SJSA1 (cell line): Measurements from ENCODE around the gene KSR2. TPM values are rescaled to one million over a fixed set of nuclear protein-coding genes. Genes with fewer than 3 reads are reported as not detected.

Experiments
- DNase-seq, 2 experiments: peaks; one replicate each; pipeline ENCODE4 v3.0.0-alpha.2; 2015 to 2020; ENCODE audit warnings: low spot score in 2 of 2, low read depth in 1 of 2
- H3K27ac ChIP-seq: fragments of 250-450 bp; sonication (Bioruptor Pico); 2 replicates; pipeline ENCODE4 v1.5.1; 2020; ENCODE audit warnings: mild to moderate bottlenecking, moderate library complexity
- H3K27me3 ChIP-seq: fragments of 250-450 bp; sonication (Bioruptor Pico); replicated peaks from 2 replicates; pipeline ENCODE4 v1.5.1; 2020; ENCODE audit warnings: mild to moderate bottlenecking, moderate library complexity
- H3K36me3 ChIP-seq: fragments of 250-450 bp; sonication (Bioruptor Pico); 2 replicates; pipeline ENCODE4 v1.5.1; 2020; ENCODE audit warnings: mild to moderate bottlenecking
- H3K4me1 ChIP-seq: fragments of 250-450 bp; sonication (Bioruptor Pico); replicated peaks from 2 replicates; pipeline ENCODE4 v1.6.1; 2021; ENCODE audit warnings: mild to moderate bottlenecking
- H3K4me3 ChIP-seq: fragments of 250-450 bp; sonication (Bioruptor Pico); 2 replicates; pipeline ENCODE4 v1.5.1; 2020; ENCODE audit warnings: mild to moderate bottlenecking
- H3K9me3 ChIP-seq: fragments of 250-450 bp; sonication (Bioruptor Pico); replicated peaks from 2 replicates; pipeline ENCODE4 v1.5.1; 2020; ENCODE audit warnings: mild to moderate bottlenecking
- total RNA-seq: library from RNA; depleted of rRNA; stranded (reverse); fragments of >200 nt; shearing (Covaris generic); gene quantifications from 2 replicates; pipeline ENCODE4 v1.2.3, GENCODE V29; 2014

Gene KSR2
- total RNA-seq, 1 experiment from 2014 or later = 0.03 TPM

DNA sequence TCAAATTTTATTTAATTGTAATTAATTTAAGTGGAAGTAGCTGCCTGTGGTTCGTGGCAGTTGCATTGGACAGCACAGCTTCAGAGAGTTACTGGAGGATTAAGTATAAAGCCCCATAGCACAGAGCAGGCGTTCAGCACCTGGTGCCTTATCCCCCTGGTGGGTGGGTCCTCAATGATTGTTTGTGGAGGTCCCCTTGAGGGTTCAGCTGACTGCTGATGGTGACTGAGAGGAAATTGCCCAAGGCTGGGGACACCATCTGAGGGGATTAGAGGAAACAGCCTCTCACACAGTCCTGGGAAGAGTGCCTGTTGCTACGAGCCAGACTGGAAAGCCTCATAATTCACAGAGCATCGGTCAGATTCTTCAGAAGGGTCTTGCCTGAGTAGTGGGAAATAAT lies 524.0 kb downstream of the KSR2 start:
- H3K9me3 ChIP-seq = no peaks in the 10 kb centered on the region
- no peak for DNase-seq
- H3K27ac ChIP-seq = no peak overlapping the region
- no peaks in the 10 kb centered on the region for H3K36me3 ChIP-seq
- H3K4me1 ChIP-seq = no peaks in the 10 kb centered on the region
- no peaks in the 10 kb centered on the region for H3K27me3 ChIP-seq
- H3K4me3 ChIP-seq = no peak overlapping the region

DNA sequence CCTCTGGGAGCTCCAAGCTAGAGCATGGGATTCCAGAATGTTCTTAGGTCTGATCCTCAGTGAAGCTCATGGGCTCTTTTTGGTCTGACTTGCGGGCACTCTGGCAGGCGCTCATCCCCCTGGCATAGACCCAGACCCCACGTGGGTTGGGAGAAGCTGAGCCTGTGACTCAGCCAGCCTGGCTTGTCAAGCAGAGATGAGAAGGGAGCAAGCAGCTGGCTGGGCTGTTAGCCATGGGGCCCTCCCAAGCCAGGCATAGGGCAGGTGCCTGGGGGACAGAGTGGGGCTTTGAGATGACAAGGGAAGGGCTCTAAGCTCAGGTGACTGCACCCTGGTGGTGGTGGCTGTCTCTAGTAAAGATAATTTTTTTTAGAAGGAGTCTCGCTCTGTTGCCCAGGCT lies 527.0 kb downstream of the KSR2 start:
- Histone ChIP-seq H3K9me3 (no peaks in the 10 kb centered on the region), H3K4me1 (no peaks in the 10 kb centered on the region), H3K4me3 (no peak overlapping the region), H3K36me3 (no peaks in the 10 kb centered on the region), H3K27ac (no peak overlapping the region), H3K27me3 (no peaks in the 10 kb centered on the region)
- no peak for DNase-seq

GRCh38 chr12:117440384-117440783 lies 528.4 kb downstream of the KSR2 start:
- H3K9me3 ChIP-seq = no peaks in the 10 kb centered on the region
- H3K27ac ChIP-seq = no peak overlapping the region
- no peak for DNase-seq
- H3K4me3 ChIP-seq = no peak overlapping the region
- no peaks in the 10 kb centered on the region for H3K4me1 ChIP-seq
- H3K36me3 ChIP-seq = no peaks in the 10 kb centered on the region
- no peaks in the 10 kb centered on the region for H3K27me3 ChIP-seq

DNA sequence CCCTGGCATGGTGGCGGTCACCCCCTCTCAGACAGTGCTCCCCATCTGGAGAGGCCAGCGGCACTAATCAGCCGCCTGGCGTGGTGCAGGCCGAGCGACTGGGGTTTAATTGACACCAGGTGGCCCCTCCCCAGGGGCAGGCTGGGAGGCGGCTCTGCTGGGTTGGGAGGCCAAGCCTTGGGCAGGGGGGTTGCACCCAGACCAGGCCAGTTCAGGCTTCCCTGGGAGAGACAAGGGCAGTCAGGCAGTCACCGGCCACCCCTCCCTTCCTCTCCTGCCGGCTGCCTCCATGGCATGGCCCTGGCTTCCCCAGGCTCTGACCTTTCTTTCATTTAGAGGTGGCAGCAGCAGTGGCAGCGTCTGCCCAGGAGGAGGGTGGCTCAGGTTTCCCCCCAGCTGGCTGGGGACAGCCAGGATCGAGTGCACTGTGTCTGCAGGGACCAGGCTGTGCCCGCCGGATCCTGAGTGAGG lies 529.2 kb downstream of the KSR2 start:
- Histone ChIP-seq H3K36me3 (no peaks in the 10 kb centered on the region), H3K4me1 (no peaks in the 10 kb centered on the region), H3K4me3 (no peak overlapping the region), H3K27ac (no peak overlapping the region), H3K9me3 (no peaks in the 10 kb centered on the region), H3K27me3 (no peaks in the 10 kb centered on the region)
- DNase-seq = no peak

DNA sequence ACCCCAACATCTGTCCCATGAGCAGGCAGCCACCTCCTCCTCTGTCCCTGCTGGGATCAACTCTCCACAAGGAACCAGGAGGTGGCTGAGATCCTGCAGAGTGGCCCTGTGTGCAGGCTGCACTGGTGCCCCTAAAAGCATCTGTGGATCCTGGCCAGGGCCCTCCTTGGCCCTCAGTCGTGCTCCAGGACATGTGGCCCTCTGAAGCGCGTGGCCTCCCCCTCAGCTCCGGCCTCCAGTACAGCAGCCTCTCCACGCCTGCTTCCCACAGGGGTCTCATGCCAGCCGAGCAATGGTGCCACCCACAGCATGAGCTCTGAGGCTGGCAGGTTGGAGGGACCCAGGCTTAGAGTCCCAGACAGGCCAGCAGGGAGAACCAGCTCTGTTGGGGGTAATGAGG lies 530.0 kb downstream of the KSR2 start:
- Histone ChIP-seq H3K36me3 (no peaks in the 10 kb centered on the region), H3K4me1 (no peaks in the 10 kb centered on the region), H3K9me3 (no peaks in the 10 kb centered on the region), H3K27me3 (no peaks in the 10 kb centered on the region), H3K4me3 (no peak overlapping the region), H3K27ac (no peak overlapping the region)
- DNase-seq = no peak

DNA sequence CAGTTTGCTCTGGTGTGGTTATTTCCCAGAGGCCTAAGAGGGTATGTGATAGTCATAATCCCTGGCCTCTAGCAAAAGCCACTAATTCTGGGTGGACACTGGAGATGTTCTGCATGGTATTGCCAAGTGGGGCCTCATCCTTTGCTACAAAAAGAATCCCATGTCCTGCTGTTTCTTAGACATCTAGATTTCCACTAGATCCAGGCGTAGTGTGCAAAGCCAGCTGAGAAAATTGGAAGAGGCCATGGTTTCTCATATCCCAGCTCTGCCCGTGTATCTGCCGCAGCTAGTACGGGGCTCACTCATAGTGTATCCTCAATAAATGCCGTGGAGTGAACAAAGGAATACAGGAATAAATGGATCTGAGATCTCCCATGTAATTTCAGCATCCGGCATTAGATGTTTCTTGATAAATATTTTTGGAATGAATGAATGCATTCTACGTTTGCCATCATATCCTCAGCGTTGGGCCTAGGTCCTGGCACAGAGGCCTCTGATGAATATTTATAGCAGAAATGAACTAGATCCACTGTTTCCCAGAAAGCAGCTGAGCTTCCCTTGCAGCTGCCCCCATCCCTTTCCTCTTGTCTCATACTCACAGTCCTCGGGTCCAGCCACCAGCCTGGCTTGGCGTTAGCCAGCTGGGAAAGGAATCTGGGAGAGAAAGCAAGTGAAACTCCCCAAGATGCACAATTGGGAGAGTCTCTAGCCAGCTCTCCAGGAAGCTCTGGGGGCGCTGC lies 531.1 kb downstream of the KSR2 start:
- no peak for DNase-seq
- Histone ChIP-seq H3K9me3 (no peaks in the 10 kb centered on the region), H3K27me3 (no peaks in the 10 kb centered on the region), H3K4me1 (no peaks in the 10 kb centered on the region), H3K4me3 (no peak overlapping the region), H3K27ac (no peak overlapping the region), H3K36me3 (no peaks in the 10 kb centered on the region)

- no peaks in the 10 kb centered on the region for H3K27me3 ChIP-seq
- no peaks in the 10 kb centered on the region for H3K4me1 ChIP-seq
- H3K36me3 ChIP-seq = no peaks in the 10 kb centered on the region
- DNase-seq = no peak
- no peak overlapping the region for H3K27ac ChIP-seq
- no peaks in the 10 kb centered on the region for H3K9me3 ChIP-seq
- no peak overlapping the region for H3K4me3 ChIP-seq
Observed at GRCh38 chr12:117433878-117434277, 534.9 kb downstream of the KSR2 start.

GRCh38 chr12:117430246-117430645 lies 538.5 kb downstream of the KSR2 start:
- no peak overlapping the region for H3K27ac ChIP-seq
- no peaks in the 10 kb centered on the region for H3K27me3 ChIP-seq
- DNase-seq = no peak
- no peaks in the 10 kb centered on the region for H3K36me3 ChIP-seq
- H3K4me3 ChIP-seq = no peak overlapping the region
- H3K4me1 ChIP-seq = no peaks in the 10 kb centered on the region
- H3K9me3 ChIP-seq = no peaks in the 10 kb centered on the region

DNA sequence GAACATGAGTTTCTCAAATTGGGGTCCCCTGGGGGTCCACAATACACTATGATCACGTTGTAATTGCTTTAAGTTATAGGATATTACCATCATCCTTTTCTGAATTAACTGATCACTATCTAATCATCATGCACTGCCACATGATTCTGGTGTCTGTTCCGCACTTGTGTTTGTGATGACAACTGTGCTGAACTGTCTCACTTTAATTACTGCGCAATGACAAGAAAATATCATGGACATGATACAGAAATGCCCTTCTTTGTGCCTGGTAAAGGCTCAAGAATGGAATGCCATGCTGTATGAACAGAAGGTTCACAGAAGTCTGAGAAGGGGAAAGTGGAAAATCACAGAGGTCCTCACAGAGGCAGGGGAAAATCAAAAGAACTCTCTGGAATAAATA lies 541.6 kb downstream of the KSR2 start:
- no peaks in the 10 kb centered on the region for H3K4me1 ChIP-seq
- no peaks in the 10 kb centered on the region for H3K9me3 ChIP-seq
- H3K4me3 ChIP-seq = no peak overlapping the region
- no peaks in the 10 kb centered on the region for H3K36me3 ChIP-seq
- no peak overlapping the region for H3K27ac ChIP-seq
- no peak for DNase-seq
- 0 out of 2 replicates have a peak, but pooled peaks cover 3% of the 10 kb centered on the region for H3K27me3 ChIP-seq

DNA sequence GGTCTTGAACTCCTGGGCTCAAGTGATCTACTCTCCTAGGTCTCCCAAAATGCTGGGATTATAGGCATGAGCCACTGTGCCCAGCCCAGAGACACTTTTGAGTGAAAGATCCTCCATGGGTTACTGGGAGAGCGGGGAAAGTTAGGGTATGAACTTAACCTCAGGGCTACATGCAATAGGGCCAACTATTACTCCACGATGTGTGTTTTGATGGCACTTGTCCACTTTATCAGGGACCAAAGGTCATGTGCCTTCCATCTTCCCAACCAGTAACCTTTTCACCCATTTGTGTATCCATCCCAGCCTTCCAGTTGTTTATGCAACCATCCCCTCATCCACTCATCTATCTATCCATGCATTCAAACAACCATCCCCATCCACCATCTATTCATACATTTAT lies 546.8 kb downstream of the KSR2 start:
- no peak overlapping the region for H3K27ac ChIP-seq
- 0 out of 2 replicates have a peak, but pooled peaks cover 3% of the 10 kb centered on the region for H3K27me3 ChIP-seq
- H3K9me3 ChIP-seq = no peaks in the 10 kb centered on the region
- no peak for DNase-seq
- no peaks in the 10 kb centered on the region for H3K36me3 ChIP-seq
- no peak overlapping the region for H3K4me3 ChIP-seq
- H3K4me1 ChIP-seq = no peaks in the 10 kb centered on the region

- H3K36me3 ChIP-seq = no peaks in the 10 kb centered on the region
- DNase-seq = no peak
- no peaks in the 10 kb centered on the region for H3K4me1 ChIP-seq
- H3K4me3 ChIP-seq = no peak overlapping the region
- no peak overlapping the region for H3K27ac ChIP-seq
- H3K9me3 ChIP-seq = no peaks in the 10 kb centered on the region
- H3K27me3 ChIP-seq = 0 out of 2 replicates have a peak, but pooled peaks cover 3% of the 10 kb centered on the region
Observed at GRCh38 chr12:117421068-117421752, 547.6 kb downstream of the KSR2 start.

- Histone ChIP-seq H3K36me3 (no peaks in the 10 kb centered on the region), H3K9me3 (no peaks in the 10 kb centered on the region), H3K27ac (no peak overlapping the region), H3K4me3 (no peak overlapping the region), H3K4me1 (no peaks in the 10 kb centered on the region), H3K27me3 (no peaks in the 10 kb centered on the region)
- no peak for DNase-seq
Observed at GRCh38 chr12:117417004-117417403, 551.8 kb downstream of the KSR2 start.

- H3K27ac ChIP-seq = no peak overlapping the region
- DNase-seq = no peak
- H3K27me3 ChIP-seq = no peaks in the 10 kb centered on the region
- H3K36me3 ChIP-seq = no peaks in the 10 kb centered on the region
- no peaks in the 10 kb centered on the region for H3K4me1 ChIP-seq
- H3K4me3 ChIP-seq = no peak overlapping the region
- H3K9me3 ChIP-seq = no peaks in the 10 kb centered on the region
Observed at GRCh38 chr12:117412465-117413188, 556.2 kb downstream of the KSR2 start.

- Histone ChIP-seq H3K27ac (no peak overlapping the region), H3K9me3 (no peaks in the 10 kb centered on the region), H3K27me3 (no peaks in the 10 kb centered on the region), H3K36me3 (no peaks in the 10 kb centered on the region), H3K4me1 (no peaks in the 10 kb centered on the region), H3K4me3 (no peak overlapping the region)
- no peak for DNase-seq
Observed at GRCh38 chr12:117409286-117409685, 559.5 kb downstream of the KSR2 start.
